Lower leg skin (tissue), 3 donors: ENCODE data around the gene AFDN.

ENCODE experiments used
- POLR2A ChIP-seq, 2 donors: fragments of 450-650 bp; IDR thresholded peaks; one replicate each; pipeline ENCODE4 v1.6.1; 2016 to 2017; ENCODE audit warnings: antibody characterized with exemption in 2 of 2, mild to moderate bottlenecking in 1 of 2, moderate library complexity in 1 of 2
- TF ChIP-seq, protein P1 (sequence below), 3 donors: fragments of 450-650 bp; IDR thresholded peaks; one replicate each; pipeline ENCODE4 v1.5.1; 2016; ENCODE audit warnings: antibody characterized with exemption in 3 of 3, mild to moderate bottlenecking in 3 of 3, moderate library complexity in 2 of 3

DNA sequence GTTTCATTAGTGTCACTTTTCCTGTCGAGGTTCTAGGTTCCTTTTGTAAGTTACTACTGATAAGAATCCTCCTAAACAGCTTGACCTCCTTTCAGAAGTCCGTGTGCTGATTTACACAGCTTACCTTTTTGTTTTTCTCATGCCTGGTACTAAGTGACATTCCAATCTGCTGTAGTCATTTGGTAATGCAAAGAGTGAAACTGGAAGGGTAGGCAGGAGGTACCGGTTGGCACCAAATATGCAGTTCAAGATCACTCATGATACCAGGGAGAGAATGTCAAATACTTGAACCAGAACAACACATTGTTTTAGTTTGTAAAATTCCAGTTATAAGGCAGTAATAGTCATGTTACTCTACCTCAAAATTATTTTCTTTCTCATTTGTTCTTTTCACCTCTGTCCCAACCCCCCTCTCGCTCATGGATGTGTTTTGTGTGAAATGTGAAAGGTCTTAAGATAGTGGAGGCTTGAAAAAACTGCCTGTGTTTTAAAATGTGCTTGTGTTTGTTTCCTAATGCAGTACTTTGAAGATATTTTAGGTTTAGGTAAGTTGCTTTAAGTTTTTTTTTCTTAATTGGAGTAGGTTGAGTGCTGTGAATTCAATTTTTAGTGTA, 23.2 kb downstream of the AFDN start:
- no peak for TF ChIP-seq POLR2A (IDR thresholded peaks at IDR 0.05)
- TF ChIP-seq, protein P1, sequence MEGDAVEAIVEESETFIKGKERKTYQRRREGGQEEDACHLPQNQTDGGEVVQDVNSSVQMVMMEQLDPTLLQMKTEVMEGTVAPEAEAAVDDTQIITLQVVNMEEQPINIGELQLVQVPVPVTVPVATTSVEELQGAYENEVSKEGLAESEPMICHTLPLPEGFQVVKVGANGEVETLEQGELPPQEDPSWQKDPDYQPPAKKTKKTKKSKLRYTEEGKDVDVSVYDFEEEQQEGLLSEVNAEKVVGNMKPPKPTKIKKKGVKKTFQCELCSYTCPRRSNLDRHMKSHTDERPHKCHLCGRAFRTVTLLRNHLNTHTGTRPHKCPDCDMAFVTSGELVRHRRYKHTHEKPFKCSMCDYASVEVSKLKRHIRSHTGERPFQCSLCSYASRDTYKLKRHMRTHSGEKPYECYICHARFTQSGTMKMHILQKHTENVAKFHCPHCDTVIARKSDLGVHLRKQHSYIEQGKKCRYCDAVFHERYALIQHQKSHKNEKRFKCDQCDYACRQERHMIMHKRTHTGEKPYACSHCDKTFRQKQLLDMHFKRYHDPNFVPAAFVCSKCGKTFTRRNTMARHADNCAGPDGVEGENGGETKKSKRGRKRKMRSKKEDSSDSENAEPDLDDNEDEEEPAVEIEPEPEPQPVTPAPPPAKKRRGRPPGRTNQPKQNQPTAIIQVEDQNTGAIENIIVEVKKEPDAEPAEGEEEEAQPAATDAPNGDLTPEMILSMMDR (IDR thresholded peaks at IDR 0.05): no peak
